HG02798 (cell line): ENCODE data around the gene TMEM170B.

Source experiments
- ATAC-seq: cut with Tn5 transposase; IDR thresholded peaks from one replicate; pipeline ENCODE4 v1.9.1; 2021; ENCODE audit warnings: mild to moderate bottlenecking; ENCODE audit not compliant: unreplicated experiment, poor library complexity

Gene TMEM170B

DNA sequence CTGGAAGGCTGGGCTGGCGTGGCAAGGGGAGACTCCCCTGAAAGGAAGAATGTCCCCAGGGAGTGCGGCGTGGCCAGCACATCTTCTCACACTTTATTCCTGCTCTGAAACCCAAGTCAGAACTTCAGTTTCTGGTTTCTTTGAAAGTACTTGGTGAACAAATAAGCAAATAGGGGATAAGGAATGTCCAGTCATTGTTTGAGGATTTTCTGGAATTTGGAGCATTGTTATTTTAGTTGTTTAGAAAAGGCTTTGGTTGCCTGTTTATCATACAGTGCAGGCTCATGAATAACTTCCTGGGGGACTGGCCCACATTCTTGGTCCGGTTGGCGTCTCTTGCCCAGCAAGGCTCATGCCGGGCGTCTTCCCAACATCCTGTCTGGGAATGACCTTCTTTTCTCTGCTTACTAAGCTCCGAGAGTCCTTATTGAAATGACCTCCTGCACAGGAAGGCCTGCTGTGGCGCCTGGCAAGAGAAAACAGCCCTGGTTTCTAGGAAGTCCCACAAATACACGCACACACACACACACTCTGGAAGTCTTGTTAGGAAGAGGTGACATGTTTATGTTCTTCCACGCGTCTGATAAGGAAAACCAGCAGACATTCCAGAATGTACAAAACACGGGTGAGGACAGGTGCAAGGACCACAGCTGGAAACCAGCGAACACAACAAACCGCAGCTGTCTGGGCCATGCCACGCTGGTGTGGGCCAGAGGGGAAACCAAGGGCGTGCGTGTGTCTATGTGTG lies 71.9 kb downstream of the TMEM170B start:
- no peak for ATAC-seq

DNA sequence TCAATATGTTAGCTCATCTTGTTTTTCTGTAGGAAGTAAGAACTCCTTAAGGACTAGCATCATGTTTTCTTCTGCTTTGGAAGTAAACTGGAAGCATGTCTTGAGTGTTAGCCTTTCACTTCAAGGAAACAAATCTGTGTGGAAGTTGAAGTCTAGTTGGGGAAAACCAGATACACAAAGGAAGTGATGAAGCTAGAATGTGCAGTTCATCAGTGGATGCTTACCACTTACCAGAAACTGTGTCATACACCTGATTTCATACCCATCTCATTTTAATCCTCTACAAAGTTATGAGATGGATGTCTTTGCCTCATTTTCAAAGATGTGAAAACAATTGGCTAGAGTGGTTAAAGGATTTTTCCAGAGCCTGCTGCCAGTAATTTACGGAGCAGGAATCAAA lies 75.8 kb downstream of the TMEM170B start:
- no peak for ATAC-seq

DNA sequence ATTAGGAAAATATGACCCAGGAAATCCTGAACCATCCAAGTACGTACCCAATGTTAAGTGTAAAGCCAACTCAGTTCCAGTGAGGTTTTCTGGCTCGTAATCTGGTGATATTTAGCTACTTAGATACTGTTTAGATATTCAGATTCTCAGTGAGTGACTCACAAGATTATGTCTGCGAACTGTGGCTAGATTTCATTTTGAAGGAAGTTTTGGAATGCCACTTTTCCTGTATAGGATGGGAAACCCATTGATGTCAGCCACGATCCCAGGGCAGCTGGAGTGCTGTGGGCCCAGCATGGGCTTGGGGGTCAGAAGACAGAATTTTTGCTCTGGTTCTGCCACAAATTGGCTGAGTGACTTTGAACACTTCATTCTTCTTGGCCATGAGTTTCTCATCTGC lies 76.3 kb downstream of the TMEM170B start:
- no peak for ATAC-seq

DNA sequence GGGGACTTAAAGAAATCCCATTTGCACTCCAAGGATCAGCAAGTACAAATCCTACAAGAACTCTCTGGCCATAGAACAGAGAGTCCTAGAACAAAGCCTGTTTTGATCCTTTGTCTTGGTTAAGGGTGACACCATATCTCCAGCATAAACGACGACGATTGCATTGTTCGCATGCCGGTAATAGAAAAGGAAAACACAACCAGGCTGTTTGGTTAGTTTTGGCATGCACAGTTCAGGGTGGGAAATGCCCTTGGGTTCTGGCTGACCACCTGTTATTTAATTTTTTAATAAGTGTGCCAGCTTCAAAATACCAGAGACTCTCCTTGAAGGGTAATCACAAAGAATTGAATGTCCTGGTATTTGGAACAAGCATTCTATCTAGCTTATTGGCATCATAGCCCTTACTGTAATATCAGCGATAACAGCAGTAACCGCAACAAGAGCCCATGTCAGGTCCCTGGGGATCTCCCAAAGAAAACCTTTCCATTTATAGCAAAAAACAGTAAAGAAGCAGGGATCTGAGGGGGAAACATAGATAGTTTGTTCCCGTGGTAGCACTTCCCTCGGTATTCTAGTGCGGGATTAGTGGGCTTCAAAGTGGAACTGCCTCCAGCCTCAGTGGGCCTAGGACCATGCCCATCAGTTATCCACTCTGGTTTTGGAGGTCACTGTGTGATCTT lies 77.1 kb downstream of the TMEM170B start:
- ATAC-seq = no peak

DNA sequence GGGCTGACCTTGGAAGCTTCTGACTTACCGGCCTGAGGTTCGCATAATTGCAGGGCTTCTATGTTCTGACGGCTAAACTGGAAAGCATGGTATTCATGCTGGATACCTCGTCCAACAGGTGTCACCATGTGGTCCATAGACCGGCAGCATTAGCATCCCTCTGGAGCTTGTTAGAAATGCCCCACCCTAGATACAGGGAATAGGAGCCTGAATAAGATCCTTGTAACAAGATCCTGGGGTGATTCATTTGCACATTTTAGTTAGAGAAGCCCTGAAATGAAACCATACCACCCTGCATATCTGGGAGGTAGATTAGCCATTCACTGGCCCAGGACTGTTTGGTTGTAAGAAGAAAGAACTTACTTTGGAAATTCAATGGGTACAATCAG lies 77.7 kb downstream of the TMEM170B start:
- ATAC-seq = no peak

DNA sequence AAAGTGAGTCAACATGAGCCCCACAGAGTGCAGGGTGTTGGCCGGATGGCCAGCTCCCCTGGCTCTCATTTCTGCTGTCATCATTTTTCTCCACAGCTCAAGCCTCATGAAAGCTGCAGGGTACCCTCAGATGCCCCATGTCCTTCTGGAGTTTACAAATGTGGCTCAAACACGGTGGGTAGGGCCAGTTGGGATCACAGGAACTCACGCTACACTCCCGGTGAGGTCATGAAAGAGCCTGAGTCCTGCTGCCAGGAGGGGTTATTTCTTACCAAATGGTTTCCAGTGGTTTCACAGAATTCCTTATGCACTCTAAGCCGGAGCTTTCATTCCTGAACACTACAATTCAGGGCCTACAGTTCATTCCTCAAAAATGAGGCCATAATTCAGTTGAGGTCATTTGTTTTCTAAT lies 78.7 kb downstream of the TMEM170B start:
- ATAC-seq = no peak

DNA sequence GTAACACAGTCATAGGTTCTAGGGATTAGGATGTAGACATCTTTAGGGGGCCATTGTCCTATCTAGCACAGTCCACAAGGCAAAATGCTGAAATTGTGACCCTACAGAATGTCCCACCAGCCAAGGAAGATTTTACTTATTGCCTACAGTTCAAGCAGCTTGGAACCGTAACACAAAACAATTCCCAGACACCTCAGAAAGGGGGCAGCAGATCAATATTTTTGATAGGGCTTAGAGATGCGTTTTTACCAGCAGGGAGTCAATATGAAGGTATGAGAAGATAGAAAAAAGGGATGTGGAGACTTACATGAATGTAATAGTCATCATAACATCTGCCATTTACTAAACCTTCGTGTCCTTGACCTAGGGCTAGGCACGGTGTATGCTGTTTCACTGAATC lies 81.0 kb downstream of the TMEM170B start:
- no peak for ATAC-seq

DNA sequence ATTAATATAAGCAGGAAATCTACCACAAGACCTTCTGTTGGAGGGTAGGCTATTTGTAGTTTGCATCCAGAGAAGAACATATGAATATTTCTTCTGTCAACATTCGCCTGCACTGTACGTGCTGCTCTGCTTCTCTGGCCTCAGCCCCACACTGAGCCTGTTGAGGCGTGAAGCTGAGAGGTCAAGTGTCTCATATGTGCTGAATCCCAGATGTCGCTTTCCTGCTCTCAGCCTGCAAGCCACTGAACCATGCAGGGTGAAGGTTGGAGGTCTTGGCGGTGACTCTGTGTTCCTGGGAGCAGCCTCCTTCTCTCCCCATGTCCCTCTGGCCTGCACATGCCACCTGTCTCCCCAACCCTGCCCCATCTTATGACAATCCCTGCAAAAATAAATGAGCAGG lies 83.6 kb downstream of the TMEM170B start:
- no peak for ATAC-seq

DNA sequence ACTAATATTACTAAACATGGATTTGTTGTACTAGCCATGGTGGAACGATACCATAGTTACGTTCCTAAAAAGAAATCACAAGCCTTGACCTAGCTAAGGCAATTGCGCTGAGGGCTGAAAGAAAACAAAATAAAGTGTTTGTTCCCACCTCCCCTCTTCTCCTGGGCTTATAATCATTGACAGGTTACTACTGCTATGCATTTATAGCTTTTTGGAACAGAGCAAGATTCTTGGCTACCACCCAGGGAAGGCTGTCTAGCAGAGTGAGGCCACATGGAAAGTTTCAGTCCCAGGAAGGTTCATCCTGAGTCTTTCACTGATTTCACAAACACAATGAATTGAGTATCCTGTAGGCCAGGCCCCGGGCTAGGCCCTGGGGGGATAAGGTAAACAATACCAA lies 84.6 kb downstream of the TMEM170B start:
- no peak for ATAC-seq

DNA sequence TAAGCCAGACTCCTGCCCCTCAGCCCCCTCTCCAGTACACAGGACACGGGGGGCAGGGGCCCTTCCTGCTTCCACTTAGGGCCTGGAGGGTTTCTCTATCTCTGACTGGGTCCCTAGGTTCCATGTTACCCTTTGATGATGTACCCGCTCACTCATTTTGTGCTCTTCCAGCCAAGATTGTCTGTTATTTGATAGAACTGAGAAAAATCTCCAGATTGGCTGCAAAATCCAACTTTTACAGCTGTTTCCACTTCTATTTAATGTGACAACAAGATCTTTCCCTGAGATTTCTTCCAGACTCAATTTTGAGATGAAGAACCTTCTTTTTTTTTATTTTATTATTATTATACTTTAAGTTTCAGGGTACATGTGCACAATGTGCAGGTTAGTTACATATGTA lies 85.7 kb downstream of the TMEM170B start:
- no peak for ATAC-seq

DNA sequence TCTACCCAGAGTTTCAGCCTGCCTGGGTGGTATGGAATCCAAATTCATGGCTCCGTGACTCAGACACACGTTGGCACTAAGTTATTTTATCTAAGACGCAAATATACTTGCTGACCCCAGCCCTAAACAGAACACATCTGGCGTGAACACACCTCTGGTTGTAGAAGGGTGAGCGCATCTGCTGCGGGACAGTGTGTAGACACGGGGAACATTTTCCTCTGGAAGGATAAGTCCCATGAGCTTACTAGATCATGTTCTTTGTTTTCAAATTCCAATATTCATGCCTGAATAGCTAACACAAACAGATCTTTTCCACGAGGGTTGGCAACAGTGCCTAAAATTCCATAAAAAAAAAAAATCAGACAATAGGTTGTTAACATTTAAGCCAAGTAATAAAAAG lies 87.8 kb downstream of the TMEM170B start:
- no peak for ATAC-seq

DNA sequence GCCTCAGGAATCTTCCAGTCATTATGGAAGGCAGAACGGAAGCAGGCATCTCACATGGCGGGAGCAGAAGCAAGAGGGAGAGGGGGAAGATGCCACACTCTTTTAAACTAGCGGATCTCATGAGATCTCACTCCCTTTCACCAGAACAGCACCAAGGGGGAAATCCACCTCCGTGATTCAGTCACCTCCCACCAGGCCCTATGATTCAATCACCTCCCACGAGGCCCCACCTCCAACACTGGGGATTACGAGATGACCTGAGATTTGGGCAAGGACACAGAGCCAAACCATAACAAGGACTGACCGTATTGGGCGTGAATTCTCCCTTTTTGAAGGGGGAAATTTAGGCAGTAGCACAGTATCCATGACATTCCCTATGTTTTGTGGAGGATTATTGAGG lies 88.8 kb downstream of the TMEM170B start:
- no peak for ATAC-seq

DNA sequence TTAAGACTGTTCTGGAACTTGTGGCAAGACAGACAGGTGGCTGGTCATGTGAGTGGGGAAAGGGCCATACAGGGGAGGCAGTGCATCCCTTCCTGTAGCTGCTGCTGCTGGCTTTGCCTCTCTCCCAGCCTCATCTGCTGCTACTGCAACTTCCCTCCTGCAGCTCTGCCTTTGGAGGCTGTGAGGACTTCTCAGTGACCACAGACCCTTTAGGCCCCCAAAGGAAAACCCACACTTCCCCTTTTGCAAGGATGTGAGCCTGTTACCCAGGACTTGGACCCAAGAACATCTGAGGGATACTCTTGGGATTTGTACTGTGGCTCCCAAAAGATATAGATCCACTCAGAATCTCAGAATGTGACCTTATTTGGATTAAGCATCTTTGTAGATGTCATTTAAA lies 91.0 kb downstream of the TMEM170B start:
- ATAC-seq = no peak

DNA sequence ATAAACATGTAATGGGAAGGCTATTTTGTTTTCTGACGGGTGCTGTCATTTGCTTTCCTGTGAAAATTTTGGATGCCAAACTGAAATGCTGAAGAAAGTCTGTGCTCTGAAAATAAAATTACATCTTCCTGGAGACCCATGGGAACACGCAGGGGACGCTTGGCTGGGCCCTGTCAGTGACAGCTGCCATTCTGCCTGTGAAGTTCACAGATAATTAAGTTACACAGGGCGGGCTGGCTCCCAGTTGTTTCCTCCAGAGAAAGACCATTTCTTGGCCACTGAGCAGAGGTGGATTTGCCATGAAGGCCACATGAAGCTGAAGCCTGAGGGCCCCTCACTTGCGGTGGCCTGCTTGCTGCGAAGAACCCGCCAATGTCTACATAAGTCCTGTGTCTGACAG lies 93.5 kb downstream of the TMEM170B start:
- ATAC-seq = no peak

DNA sequence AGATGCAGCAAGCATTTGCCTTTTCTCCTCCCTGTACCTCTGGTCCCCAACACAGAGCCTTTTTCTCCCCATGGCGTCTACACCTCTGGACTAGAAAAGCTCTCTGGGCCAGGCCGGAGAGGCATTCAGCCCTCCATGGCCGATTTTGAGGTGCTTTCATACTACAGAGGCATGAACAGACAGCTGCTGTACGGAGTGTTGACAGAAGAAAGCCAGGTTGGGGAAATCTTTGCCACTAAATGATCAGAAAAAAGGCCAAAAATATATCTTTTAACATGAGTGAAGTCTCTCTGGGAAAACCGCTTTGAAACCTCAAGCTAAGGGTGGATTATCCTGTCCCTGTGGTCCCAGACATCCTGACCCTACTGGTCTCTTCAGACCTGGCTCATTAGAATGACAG lies 94.0 kb downstream of the TMEM170B start:
- no peak for ATAC-seq

DNA sequence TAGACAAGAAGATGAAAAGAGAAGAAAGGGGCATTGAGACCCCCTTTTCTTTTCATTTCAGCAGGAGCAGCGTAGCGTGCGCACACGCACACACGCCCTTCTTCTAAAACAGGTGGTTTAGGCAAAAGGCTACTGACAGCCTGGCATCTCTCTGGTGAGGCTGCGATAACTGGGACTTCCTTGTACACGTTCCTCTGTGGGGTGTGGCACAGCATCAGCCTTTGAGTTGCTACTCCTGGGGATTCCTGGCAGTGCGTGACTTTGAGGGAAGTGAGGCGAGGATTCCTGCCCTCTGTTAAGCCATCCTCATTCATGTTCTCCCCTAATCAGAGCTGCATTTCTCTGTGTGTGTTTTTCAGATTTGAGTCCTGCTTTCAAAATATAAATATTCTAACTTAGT lies 94.7 kb downstream of the TMEM170B start:
- no peak for ATAC-seq

DNA sequence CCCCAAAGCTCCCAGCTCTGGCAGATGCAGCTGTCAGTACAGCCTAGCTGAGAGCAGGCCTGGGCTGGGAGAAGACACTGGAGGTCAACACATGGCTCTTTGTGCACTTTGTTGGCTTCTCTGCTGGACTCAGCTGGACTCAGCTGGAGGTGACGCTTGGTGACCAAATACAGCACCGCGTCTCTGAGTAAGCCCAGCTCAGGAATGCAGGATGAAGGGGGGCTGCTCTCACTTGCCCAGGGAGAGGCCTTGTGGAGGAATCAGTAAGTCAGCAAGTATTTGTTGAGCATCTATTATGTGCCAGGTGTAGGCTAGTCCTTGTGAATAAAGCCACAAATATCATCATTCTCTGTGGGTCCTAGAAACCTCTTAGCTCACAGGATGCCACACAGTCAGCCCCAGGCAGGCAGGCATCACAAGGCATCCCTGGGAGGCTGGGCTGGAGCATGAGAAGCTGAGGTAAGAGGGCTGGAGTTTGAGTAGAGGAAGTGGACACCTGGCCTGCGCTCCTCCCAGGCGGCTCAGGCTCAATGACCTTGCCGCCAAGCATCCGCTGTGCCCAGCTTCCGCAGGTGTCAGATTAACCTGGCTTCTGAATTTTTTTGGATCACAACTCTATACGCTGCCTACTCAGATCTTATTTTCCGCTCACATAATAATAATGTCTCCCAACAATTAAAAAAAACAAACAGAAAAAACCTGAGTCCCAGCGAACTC lies 95.4 kb downstream of the TMEM170B start:
- no peak for ATAC-seq
